Osteocyte (in vitro differentiated cells): ENCODE results near the gene SIDT2. TPM values are rescaled to one million over a fixed set of nuclear protein-coding genes. Genes with fewer than 3 reads are reported as not detected.
A peak's percentile ranks its signal among the peaks of the same experiment; 100 is the strongest.

Experiments used
- DNase-seq: peaks from one replicate; pipeline ENCODE4 v3.0.0; 2021; ENCODE audit warnings: mixed read lengths; ENCODE audit not compliant: unreplicated experiment; ENCODE audit errors: extremely low spot score
- H3K27ac Mint-ChIP-seq: one replicate; pipeline ENCODE4 v1.8.0; 2021; ENCODE audit warnings: mild to moderate bottlenecking, mixed read lengths; ENCODE audit not compliant: unreplicated experiment
- H3K27me3 Mint-ChIP-seq: one replicate; pipeline ENCODE4 v1.8.0; 2021; ENCODE audit warnings: mixed read lengths; ENCODE audit not compliant: unreplicated experiment
- H3K36me3 Mint-ChIP-seq: one replicate; pipeline ENCODE4 v1.8.0; 2021; ENCODE audit warnings: mixed read lengths; ENCODE audit not compliant: unreplicated experiment
- H3K4me1 Mint-ChIP-seq: one replicate; pipeline ENCODE4 v1.8.0; 2021; ENCODE audit warnings: mixed read lengths; ENCODE audit not compliant: unreplicated experiment
- H3K4me3 Mint-ChIP-seq: one replicate; pipeline ENCODE4 v1.8.0; 2021; ENCODE audit warnings: mild to moderate bottlenecking, moderate library complexity, mixed read lengths; ENCODE audit not compliant: unreplicated experiment
- H3K9me3 Mint-ChIP-seq: one replicate; pipeline ENCODE4 v1.8.0; 2021; ENCODE audit warnings: mixed read lengths; ENCODE audit not compliant: unreplicated experiment
- CTCF ChIP-seq: fragments of 200-600 bp; sonication (generic); IDR thresholded peaks from 2 replicates; pipeline ENCODE4 v1.5.0; 2021; ENCODE audit warnings: antibody characterized with exemption, mild to moderate bottlenecking, moderate library complexity
- total RNA-seq: library from RNA; stranded (reverse); gene quantifications from 2 replicates; pipeline ENCODE4 v1.2.1, GENCODE V29; 2021

The SIDT2 gene
- total RNA-seq, 1 donor from 2014 or later = 67.3 TPM

- peak overlapping the region; percentile 90 for H3K27ac Mint-ChIP-seq
- peaks cover 27% of the 10 kb centered on the region for H3K4me1 Mint-ChIP-seq
- peaks cover 7% of the 10 kb centered on the region for H3K36me3 Mint-ChIP-seq
- no peak for TF ChIP-seq CTCF
- H3K27me3 Mint-ChIP-seq = no peaks in the 10 kb centered on the region
- peak overlapping the region; percentile 95 for H3K4me3 Mint-ChIP-seq
- H3K9me3 Mint-ChIP-seq = no peaks in the 10 kb centered on the region
- DNase-seq = peak; percentile 83
Observed at GRCh38 chr11:117179048-117179999, 781 bp downstream of the SIDT2 start.

DNA sequence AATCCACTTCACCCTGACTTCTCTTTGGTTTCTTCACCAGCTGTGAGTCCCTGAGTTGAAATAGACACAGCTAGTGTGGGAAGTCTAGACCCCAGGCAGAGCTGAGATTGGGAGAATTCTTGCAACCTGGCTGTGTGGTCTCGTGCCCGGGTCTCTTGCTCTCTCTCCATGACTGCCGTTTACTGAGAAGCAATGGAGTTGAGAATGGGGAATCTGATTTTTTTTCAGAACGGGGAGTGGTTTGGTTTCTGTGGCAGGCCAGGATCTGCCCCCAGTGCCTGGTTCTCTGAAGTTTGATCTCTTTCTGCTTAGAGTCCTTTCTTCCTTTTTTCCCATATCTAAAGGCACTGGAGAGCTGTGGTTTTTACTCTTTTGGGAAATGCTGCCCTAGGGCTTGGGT lies 1.5 kb downstream of the SIDT2 start:
- H3K27me3 Mint-ChIP-seq = no peaks in the 10 kb centered on the region
- peak; percentile 71 for DNase-seq
- peaks cover 9% of the 10 kb centered on the region for H3K36me3 Mint-ChIP-seq
- peak overlapping the region; percentile 95 for H3K4me3 Mint-ChIP-seq
- peaks cover 27% of the 10 kb centered on the region for H3K4me1 Mint-ChIP-seq
- peak overlapping the region; percentile 90 for H3K27ac Mint-ChIP-seq
- no peaks in the 10 kb centered on the region for H3K9me3 Mint-ChIP-seq
- TF ChIP-seq CTCF = no peak

DNA sequence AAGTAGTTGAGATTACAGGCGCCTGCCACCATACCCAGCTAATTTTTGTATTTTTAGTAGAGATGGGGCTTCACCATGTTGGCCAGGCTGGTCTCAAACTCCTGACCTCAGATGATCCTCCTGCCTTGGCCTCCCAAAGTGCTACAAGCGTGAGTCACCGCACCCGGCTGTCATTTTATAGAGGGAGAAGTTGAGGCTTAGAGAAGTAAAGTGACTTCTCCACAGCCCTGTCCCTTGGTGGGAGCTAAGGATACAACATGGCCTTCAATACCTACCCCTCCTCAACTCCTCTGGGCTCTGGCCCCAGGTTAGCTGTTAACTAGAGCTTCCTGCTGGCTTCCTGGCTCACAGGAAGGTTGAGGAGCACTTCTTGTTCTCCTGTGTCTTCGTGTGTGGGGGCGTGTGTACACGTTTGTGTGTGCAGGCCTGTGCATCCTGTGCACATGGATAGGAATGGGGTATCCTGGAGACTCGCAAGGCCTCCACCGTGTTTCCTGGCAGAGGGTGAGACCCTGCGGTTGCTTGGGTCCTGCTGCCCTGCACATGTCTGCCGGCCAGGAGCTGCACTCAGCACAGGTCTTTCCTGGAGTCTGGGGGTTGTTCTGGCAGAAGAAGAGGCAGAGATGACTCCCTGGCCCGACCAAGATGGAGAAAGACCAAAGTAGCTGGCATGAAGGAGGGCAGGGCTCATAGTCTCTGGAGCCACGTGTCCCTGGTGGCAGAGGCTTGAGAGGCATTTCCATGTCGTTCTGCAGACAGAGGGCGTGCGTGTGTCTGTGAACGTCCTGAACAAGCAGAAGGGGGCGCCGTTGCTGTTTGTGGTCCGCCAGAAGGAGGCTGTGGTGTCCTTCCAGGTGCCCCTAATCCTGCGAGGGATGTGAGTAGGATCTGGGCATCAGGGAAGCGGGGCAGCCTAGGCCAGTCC lies 2.4 kb downstream of the SIDT2 start:
- TF ChIP-seq CTCF = peak; percentile 64
- peaks cover 11% of the 10 kb centered on the region for H3K36me3 Mint-ChIP-seq
- H3K9me3 Mint-ChIP-seq = no peaks in the 10 kb centered on the region
- peak overlapping the region; percentile 95 for H3K4me3 Mint-ChIP-seq
- H3K27me3 Mint-ChIP-seq = no peaks in the 10 kb centered on the region
- H3K4me1 Mint-ChIP-seq = peaks cover 27% of the 10 kb centered on the region
- H3K27ac Mint-ChIP-seq = peak overlapping the region; percentile 90
- peak; percentile 83 for DNase-seq

DNA sequence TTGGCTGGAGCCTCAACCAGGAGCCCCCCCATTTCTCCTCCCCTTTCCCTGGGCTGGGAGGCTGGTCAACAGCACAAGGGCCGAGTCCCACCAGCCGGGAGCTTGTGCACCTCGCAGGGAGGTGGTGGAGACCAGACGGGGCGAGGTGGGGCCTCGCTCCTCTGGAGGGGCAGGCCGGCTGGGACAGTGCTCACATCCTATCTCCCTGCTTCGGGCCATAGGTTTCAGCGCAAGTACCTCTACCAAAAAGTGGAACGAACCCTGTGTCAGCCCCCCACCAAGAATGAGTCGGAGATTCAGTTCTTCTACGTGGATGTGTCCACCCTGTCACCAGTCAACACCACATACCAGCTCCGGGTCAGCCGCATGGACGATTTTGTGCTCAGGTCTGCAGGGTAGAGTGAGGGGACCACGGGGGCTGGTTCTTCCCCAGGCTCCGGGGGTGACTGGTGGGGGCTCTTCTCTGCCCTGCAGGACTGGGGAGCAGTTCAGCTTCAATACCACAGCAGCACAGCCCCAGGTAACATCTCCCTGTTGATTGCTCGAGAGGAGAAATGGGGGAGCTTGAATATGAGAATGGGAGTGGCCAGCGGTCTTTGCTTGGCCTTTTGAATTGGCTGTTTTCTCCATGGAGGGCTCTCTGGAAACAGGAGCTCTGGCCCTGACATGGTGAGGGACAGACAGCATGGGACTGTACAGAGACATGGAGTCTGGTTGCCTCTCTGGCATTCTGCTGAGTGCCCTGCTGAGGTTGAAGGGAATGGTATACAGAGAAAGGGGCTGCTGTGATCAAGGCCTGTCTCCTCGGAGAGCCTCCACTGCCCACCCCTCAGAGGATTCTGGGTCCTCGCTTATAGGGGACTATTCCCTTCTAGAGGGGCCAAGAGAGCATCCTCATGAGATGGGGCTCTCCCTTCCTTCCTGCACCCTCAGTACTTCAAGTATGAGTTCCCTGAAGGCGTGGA lies 3.3 kb downstream of the SIDT2 start:
- peaks cover 27% of the 10 kb centered on the region for H3K4me1 Mint-ChIP-seq
- H3K36me3 Mint-ChIP-seq = peaks cover 11% of the 10 kb centered on the region
- H3K4me3 Mint-ChIP-seq = no peak overlapping the region
- no peaks in the 10 kb centered on the region for H3K9me3 Mint-ChIP-seq
- DNase-seq = peak; percentile 65
- H3K27me3 Mint-ChIP-seq = no peaks in the 10 kb centered on the region
- H3K27ac Mint-ChIP-seq = no peak overlapping the region
- TF ChIP-seq CTCF = peak; percentile 3
